Fibroblast of pulmonary artery (primary cell): ENCODE data around the gene LIN52.
A peak's percentile ranks its signal among the peaks of the same experiment; 100 is the strongest.

Experiments used
- DNase-seq: peaks from one replicate; pipeline ENCODE4 v3.0.0-alpha.2; 2010; ENCODE audit warnings: low read depth
- H3K4me3 ChIP-seq: replicated peaks from 2 replicates; pipeline ENCODE4 v1.5.1; 2011; ENCODE audit warnings: low read depth, mild to moderate bottlenecking, control low read depth, low read length, moderate library complexity
- TF ChIP-seq, protein P1 (sequence below): IDR thresholded peaks from 2 replicates; pipeline ENCODE4 v1.5.1; 2011; ENCODE audit warnings: mild to moderate bottlenecking, control low read depth, low read length, inconsistent platforms; ENCODE audit errors: missing control alignments

Gene LIN52

GRCh38 chr14:74202113-74202512 lies 117.4 kb downstream of the LIN52 start:
- TF ChIP-seq, protein P1, sequence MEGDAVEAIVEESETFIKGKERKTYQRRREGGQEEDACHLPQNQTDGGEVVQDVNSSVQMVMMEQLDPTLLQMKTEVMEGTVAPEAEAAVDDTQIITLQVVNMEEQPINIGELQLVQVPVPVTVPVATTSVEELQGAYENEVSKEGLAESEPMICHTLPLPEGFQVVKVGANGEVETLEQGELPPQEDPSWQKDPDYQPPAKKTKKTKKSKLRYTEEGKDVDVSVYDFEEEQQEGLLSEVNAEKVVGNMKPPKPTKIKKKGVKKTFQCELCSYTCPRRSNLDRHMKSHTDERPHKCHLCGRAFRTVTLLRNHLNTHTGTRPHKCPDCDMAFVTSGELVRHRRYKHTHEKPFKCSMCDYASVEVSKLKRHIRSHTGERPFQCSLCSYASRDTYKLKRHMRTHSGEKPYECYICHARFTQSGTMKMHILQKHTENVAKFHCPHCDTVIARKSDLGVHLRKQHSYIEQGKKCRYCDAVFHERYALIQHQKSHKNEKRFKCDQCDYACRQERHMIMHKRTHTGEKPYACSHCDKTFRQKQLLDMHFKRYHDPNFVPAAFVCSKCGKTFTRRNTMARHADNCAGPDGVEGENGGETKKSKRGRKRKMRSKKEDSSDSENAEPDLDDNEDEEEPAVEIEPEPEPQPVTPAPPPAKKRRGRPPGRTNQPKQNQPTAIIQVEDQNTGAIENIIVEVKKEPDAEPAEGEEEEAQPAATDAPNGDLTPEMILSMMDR, result no peak
- H3K4me3 ChIP-seq, result no peak overlapping the region
- DNase-seq, result no peak

GRCh38 chr14:74203639-74204038 lies 118.9 kb downstream of the LIN52 start:
- DNase-seq, result no peak
- TF ChIP-seq, protein P1, result no peak
- H3K4me3 ChIP-seq, result no peak overlapping the region

DNA sequence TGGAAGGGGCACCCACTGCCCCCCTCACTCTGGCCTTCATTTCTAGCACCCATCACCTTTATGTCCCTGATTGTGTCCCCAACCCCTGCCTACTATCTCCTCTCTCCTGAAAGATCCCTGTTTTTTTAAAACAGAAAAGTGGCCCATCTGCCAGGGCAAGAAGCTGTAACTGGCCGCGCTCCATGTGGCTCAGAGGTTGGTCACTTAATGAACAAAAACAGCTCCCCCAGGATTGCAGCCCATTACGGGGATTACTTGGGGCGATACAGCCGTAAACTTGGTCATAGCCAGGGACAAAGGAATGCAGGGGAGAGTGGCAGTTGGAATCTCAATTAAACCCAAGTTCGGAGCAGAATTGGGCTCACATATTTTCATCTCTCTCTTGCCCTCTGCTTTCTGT lies 119.7 kb downstream of the LIN52 start:
- H3K4me3 ChIP-seq, result no peak overlapping the region
- TF ChIP-seq, protein P1, result no peak
- no peak for DNase-seq

DNA sequence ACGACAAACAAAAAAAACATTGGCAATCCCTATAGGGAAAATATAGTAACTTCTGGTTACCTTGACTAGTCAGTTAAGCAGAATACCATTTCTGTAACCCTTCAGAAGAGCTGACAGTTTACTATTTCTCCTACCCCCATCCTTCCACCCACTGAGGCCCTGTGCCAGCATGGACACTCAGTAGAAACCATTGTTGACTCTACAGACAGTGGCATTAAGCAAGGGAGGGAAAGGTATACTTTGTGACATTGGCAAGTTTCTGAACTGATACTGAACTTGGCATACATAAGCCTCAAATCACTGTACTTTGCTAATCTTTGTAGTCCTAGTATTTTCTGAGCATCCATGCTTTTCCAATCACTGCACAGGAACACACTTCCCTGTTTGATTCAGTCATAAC lies 121.1 kb downstream of the LIN52 start:
- no peak overlapping the region for H3K4me3 ChIP-seq
- TF ChIP-seq, protein P1, result no peak
- no peak for DNase-seq

DNA sequence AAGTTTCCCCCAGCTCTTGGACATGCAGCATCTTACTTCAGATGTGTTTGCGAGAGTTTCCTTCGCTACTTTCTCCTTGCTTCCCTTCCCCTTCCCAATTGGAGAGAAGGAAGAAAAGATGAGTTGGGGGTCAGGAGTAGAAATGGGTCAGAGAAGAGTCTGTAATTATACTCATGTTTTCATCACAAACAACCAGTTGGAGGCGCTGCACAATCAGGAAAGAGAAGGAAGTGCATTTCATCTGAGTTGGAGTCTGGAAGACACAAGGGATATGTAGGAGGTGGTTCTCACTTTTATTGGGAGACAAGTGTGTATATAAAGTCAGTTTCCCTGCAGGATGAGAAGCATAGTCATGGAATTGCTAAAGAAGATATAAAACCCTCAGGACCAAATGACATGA lies 123.2 kb downstream of the LIN52 start:
- TF ChIP-seq, protein P1, result peak; percentile 22
- no peak overlapping the region for H3K4me3 ChIP-seq
- peak; percentile 3 for DNase-seq

DNA sequence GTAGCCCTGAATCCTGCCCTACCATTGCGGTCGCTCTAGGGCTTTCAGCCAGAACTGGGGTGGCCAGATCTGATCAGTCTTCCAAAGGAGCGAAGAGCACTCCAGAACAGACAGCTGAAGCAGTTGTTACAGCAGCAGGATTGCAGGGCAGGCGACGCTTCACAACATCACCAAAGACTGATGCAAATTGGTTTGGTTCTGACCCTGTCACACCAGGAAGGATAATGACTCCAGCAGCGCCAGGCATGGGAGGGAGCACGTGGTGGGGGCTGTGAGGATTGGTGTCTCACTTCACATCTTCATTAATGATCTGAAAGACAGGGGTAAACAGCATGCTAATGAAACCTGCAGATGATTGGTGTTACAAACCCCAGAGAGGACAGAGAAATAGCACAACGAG lies 123.9 kb downstream of the LIN52 start:
- no peak for DNase-seq
- H3K4me3 ChIP-seq, result no peak overlapping the region
- TF ChIP-seq, protein P1, result no peak

GRCh38 chr14:74211945-74212580 lies 127.3 kb downstream of the LIN52 start:
- TF ChIP-seq, protein P1, result no peak
- no peak for DNase-seq
- H3K4me3 ChIP-seq, result no peak overlapping the region
